Vagina (tissue), 2 donors: ENCODE results near the gene TOMM40.
A peak's percentile ranks its signal among the peaks of the same experiment; 100 is the strongest.

Experiments
- POLR2A ChIP-seq, 2 donors: fragments of 450-650 bp; IDR thresholded peaks; one replicate each; pipeline ENCODE4 v1.6.1; 2017; ENCODE audit warnings: antibody characterized with exemption in 2 of 2, mild to moderate bottlenecking in 2 of 2, moderate library complexity in 2 of 2
- POLR2AphosphoS5 ChIP-seq, 2 donors: sonication (generic); formaldehyde crosslinking; IDR thresholded peaks; one replicate each; pipeline ENCODE4 v1.9.0; 2017; ENCODE audit warnings: antibody characterized with exemption in 2 of 2, mild to moderate bottlenecking in 2 of 2, low read depth in 1 of 2; ENCODE audit not compliant: insufficient read depth in 1 of 2
- TF ChIP-seq, protein P1 (sequence below), 3 experiments: fragments of 450-650 bp in 2 of 3; fragments of 200-600 bp in 1 of 3; sonication (generic) in 1 of 3; IDR thresholded peaks; one replicate each; pipeline ENCODE4 v1.5.1; 2017 to 2019; ENCODE audit warnings: antibody characterized with exemption in 3 of 3, mild to moderate bottlenecking in 2 of 3, moderate library complexity in 2 of 3

DNA sequence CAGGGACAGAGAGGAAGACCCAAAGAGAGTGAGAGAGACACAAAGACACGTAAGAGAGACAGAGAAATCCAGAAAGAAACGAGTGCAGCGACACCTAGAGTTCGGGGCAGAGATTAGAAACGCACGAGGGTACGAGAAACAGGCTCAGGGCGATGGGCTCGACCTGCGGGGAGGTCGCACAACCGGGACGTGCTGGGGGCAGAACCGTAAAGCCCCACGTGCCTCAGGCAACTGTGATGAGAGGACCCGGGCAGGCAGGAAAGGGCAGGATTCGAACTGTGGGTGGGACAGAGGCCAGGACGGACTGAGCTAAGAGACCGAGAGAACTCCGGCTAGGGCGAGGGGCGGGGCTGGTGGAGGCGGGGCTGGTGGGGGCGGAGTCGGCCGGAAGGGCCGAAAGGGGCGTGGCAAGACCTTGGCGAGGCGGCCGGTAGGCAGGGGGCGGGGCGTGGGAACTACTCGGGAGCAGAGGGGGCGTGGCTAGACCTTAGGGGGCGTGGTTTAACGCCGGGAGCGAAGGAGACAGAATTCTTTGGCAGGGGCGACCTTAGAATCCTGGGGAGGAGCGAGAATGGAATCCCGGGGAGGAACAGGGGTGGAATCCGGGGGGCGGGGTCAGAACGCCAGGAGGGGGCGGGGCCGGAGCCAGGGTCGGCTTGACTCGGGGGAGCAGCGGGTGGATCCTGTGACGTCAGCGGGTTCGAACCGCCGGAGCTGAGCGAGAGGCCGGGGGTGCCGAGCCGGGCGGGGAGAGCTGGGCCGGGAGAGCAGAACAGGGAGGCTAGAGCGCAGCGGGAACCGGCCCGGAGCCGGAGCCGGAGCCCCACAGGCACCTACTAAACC lies 45.2 kb upstream of the TOMM40 start, which contains the start of gene NECTIN2:
- TF ChIP-seq, protein P1, sequence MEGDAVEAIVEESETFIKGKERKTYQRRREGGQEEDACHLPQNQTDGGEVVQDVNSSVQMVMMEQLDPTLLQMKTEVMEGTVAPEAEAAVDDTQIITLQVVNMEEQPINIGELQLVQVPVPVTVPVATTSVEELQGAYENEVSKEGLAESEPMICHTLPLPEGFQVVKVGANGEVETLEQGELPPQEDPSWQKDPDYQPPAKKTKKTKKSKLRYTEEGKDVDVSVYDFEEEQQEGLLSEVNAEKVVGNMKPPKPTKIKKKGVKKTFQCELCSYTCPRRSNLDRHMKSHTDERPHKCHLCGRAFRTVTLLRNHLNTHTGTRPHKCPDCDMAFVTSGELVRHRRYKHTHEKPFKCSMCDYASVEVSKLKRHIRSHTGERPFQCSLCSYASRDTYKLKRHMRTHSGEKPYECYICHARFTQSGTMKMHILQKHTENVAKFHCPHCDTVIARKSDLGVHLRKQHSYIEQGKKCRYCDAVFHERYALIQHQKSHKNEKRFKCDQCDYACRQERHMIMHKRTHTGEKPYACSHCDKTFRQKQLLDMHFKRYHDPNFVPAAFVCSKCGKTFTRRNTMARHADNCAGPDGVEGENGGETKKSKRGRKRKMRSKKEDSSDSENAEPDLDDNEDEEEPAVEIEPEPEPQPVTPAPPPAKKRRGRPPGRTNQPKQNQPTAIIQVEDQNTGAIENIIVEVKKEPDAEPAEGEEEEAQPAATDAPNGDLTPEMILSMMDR (IDR thresholded peaks at IDR 0.05): peak; percentile 49 to 78 (median 63)
- TF ChIP-seq POLR2A (IDR thresholded peaks at IDR 0.05) (peak; percentile 27 to 91), POLR2AphosphoS5 (IDR thresholded peaks at IDR 0.05; ENCODE audit: insufficient read depth in 1 of 2, low read depth in 1 of 2) (peak in 1 of 2 donors; percentile 85)
